K562 (cell line): Measurements from ENCODE around the gene TMEM273. TPM values are rescaled to one million over a fixed set of nuclear protein-coding genes. Genes with fewer than 3 reads are reported as not detected.

Experiments used
- ATAC-seq: fragments of 200-7000 bp; cut with Tn5 transposase; 3 replicates; pipeline ENCODE4 v1.9.1; 2020; ENCODE audit warnings: moderate library complexity
- BruUV-seq: library from RNA; stranded (reverse); fragments of 400-500 nt; replicated peaks from 2 replicates; lab custom pipeline; 2021; lab: Mats Ljungman, UMichigan
- CTCF ChIA-PET: fragments of 300-600 bp; formaldehyde crosslinking; extraction: SDS; loops from one replicate; lab custom pipeline; 2021; ENCODE audit warnings: low intra/inter-chr PET ratio; lab: Yijun Ruan, JAX
- POLR2A ChIA-PET: fragments of 300-600, 350-650 bp; sonication (Branson Sonifier 250); formaldehyde crosslinking; extraction: SDS; loops from one replicate; lab custom pipeline; 2021; ENCODE audit warnings: antibody characterized with exemption, inconsistent platforms; lab: Yijun Ruan, JAX
- DNase-seq, 4 experiments: peaks; one replicate each; pipeline versions ENCODE4 v3.0.0 to v3.0.0-alpha.2; 2011 to 2018; ENCODE audit warnings: low spot score in 3 of 4, mixed read lengths in 3 of 4; ENCODE audit errors: extremely low read depth in 1 of 4
- FAIRE-seq: peaks from 2 replicates; lab custom pipeline; 2011; peaks lifted over from hg19 to GRCh38; lab: Jason Lieb, UNC
- H2AFZ ChIP-seq: 2 replicates; pipeline ENCODE4 v1.6.0; 2011; ENCODE audit warnings: low read depth, low read length, control low read depth, inconsistent platforms
- H3K27ac ChIP-seq: fragments of 200-600 bp; 3 replicates; pipeline ENCODE4 v1.8.0; 2011; ENCODE audit warnings: low read depth, mild to moderate bottlenecking, control low read depth, inconsistent platforms, low read length, moderate library complexity, mixed read lengths; ENCODE audit errors: extremely low read depth
- H3K27me3 ChIP-seq, 2 experiments: fragments of 300-600 bp in 1 of 2; 2 replicates in 1 of 2; 3 replicates in 1 of 2; pipeline versions ENCODE4 v1.6.0 to v1.8.0; 2011; ENCODE audit warnings: inconsistent platforms in 2 of 2, low read length in 2 of 2, mild to moderate bottlenecking in 1 of 2, mixed read lengths in 1 of 2, moderate library complexity in 1 of 2; ENCODE audit not compliant: control insufficient read depth in 2 of 2, insufficient read depth in 2 of 2
- H3K36me3 ChIP-seq: fragments of 300-600 bp; 3 replicates; pipeline ENCODE4 v1.8.0; 2011; ENCODE audit warnings: mild to moderate bottlenecking, low read length, inconsistent platforms; ENCODE audit not compliant: control insufficient read depth, insufficient read depth
- H3K4me1 ChIP-seq, 2 experiments: fragments of 200-600 bp in 1 of 2; replicated peaks in 1 of 2; 2 replicates in 1 of 2; 3 replicates in 1 of 2; pipeline versions ENCODE4 v1.5.1 to v1.8.0; 2011; ENCODE audit warnings: inconsistent platforms in 2 of 2, low read length in 2 of 2, mild to moderate bottlenecking in 1 of 2, mixed read lengths in 1 of 2, moderate library complexity in 1 of 2; ENCODE audit not compliant: control insufficient read depth in 2 of 2, insufficient read depth in 2 of 2
- H3K4me2 ChIP-seq: 2 replicates; pipeline ENCODE4 v1.6.1; 2011; ENCODE audit warnings: low read length, control low read depth, inconsistent platforms, mixed read lengths; ENCODE audit not compliant: insufficient read depth
- H3K4me3 ChIP-seq: fragments of 200-600 bp; sonication (generic), shearing (Covaris generic); 2 replicates; pipeline ENCODE4 v1.5.1; 2016; ENCODE audit warnings: control low read depth, inconsistent platforms
- H3K79me2 ChIP-seq: fragments of 200-600 bp; 3 replicates; pipeline ENCODE4 v1.8.0; 2011; ENCODE audit warnings: low read length, inconsistent platforms; ENCODE audit not compliant: control insufficient read depth, insufficient read depth
- H3K9ac ChIP-seq, 2 experiments: 2 replicates each; pipeline versions ENCODE4 v1.6.0 to v1.6.1; 2011; ENCODE audit warnings: low read depth in 2 of 2, low read length in 2 of 2, control low read depth in 1 of 2, inconsistent platforms in 1 of 2, mild to moderate bottlenecking in 1 of 2, mixed read lengths in 1 of 2; ENCODE audit not compliant: insufficient read depth in 1 of 2
- H3K9me1 ChIP-seq: one replicate; pipeline ENCODE4 v1.6.0; 2011; ENCODE audit warnings: inconsistent platforms, mild to moderate bottlenecking, low read length, moderate library complexity; ENCODE audit not compliant: control insufficient read depth, insufficient read depth
- H3K9me3 ChIP-seq: replicated peaks from 2 replicates; pipeline ENCODE4 v1.5.1; 2011; ENCODE audit warnings: low read depth, low read length, inconsistent platforms; ENCODE audit not compliant: control insufficient read depth, insufficient read depth
- H4K20me1 ChIP-seq: replicated peaks from 2 replicates; pipeline ENCODE4 v1.6.1; 2011; ENCODE audit warnings: low read length, inconsistent platforms, mixed read lengths; ENCODE audit not compliant: control insufficient read depth, insufficient read depth
- BCOR ChIP-seq: fragments of 450-650 bp; IDR thresholded peaks from 2 replicates; pipeline ENCODE4 v1.6.1; 2016
- ELF4 ChIP-seq: fragments of 450-650 bp; formaldehyde crosslinking; IDR thresholded peaks from 2 replicates; pipeline ENCODE4 v1.4.0; 2022; ENCODE audit warnings: missing genetic modification characterization
- FOXK1 ChIP-seq: sonication (generic); formaldehyde crosslinking; IDR thresholded peaks from 2 replicates; pipeline ENCODE4 v1.8.0; 2022; ENCODE audit warnings: missing genetic modification reagents, mild to moderate bottlenecking, borderline replicate concordance
- GTF2A2 ChIP-seq: IDR thresholded peaks from 2 replicates; pipeline ENCODE4 v1.6.1; 2016; ENCODE audit warnings: mild to moderate bottlenecking, missing genetic modification characterization, missing compliant biosample characterization
- L3MBTL2 ChIP-seq: fragments of 450-650 bp; IDR thresholded peaks from 2 replicates; pipeline ENCODE4 v1.6.1; 2016; ENCODE audit warnings: mild to moderate bottlenecking, moderate library complexity
- MAFF ChIP-seq: IDR thresholded peaks from 2 replicates; pipeline ENCODE4 v1.6.1; 2012; ENCODE audit warnings: low read length, improper control_type of control experiment
- MLLT1 ChIP-seq, 2 experiments: fragments of 450-650 bp; IDR thresholded peaks; 2 replicates each; pipeline ENCODE4 v1.6.1; 2016
- NFXL1 ChIP-seq: fragments of 450-650 bp; formaldehyde crosslinking; IDR thresholded peaks from 2 replicates; pipeline ENCODE4 v1.4.0; 2021; ENCODE audit warnings: mild to moderate bottlenecking
- PHF20 ChIP-seq: fragments of 450-650 bp; IDR thresholded peaks from 2 replicates; pipeline ENCODE4 v1.6.1; 2018; ENCODE audit not compliant: partially characterized antibody
- PRMT5 ChIP-seq: sonication (generic); formaldehyde crosslinking; IDR thresholded peaks from 2 replicates; pipeline ENCODE4 v1.5.0; 2020; ENCODE audit warnings: missing genetic modification reagents
- RBM17 ChIP-seq: fragments of 200-400 bp; formaldehyde crosslinking; IDR thresholded peaks from 2 replicates; pipeline ENCODE4 v1.6.1; 2017; ENCODE audit warnings: low read depth, mild to moderate bottlenecking, low read length, borderline replicate concordance
- RCOR1 ChIP-seq, 2 experiments: IDR thresholded peaks; 2 replicates each; pipeline ENCODE4 v1.6.1; 2012; ENCODE audit warnings: low read depth in 2 of 2, low read length in 2 of 2, borderline replicate concordance in 1 of 2, improper control_type of control experiment in 1 of 2
- ZFX ChIP-seq: sonication (generic); formaldehyde crosslinking; IDR thresholded peaks from 2 replicates; pipeline ENCODE4 v1.8.0; 2022; ENCODE audit warnings: mild to moderate bottlenecking, missing genetic modification reagents, moderate library complexity
- ZNF512 ChIP-seq: IDR thresholded peaks from 2 replicates; pipeline ENCODE4 v1.6.1; 2016; ENCODE audit warnings: missing genetic modification characterization, missing compliant biosample characterization
- WGBS: fragments of 100-300 bp; shearing (Covaris generic); methylation state at CpG from one replicate; pipeline ENCODE4 v1.1.6; 2016; ENCODE audit warnings: low coverage, mixed read lengths; ENCODE audit not compliant: insufficient coverage; ENCODE audit errors: missing lambda C conversion rate; 5-methylcytosine and 5-hydroxymethylcytosine counted together
- in situ Hi-C: fragments of 300-500 bp; cut with MboI; formaldehyde crosslinking; loops from 4 replicates; pipeline ENCODE4 v1.15.0; 2018; ENCODE audit warnings: inconsistent platforms, mixed read lengths
- intact Hi-C: fragments of 100-400 bp; cut with micrococcal nuclease; formaldehyde crosslinking; loops from 2 replicates; pipeline ENCODE4 v1.14.2; 2022
- polyA plus RNA-seq, 8 experiments: library from polyadenylated mRNA; depleted of rRNA in 4 of 8; stranded (reverse) in 5 of 8; unstranded in 3 of 8; fragments of >200 nt; fragmentation: Nextera tagmentation in 2 of 8; fragmentation: Illumina TruSeq in 1 of 8; extraction: Ambion mirVana in 2 of 8; extraction: Trizol in 1 of 8; gene quantifications; 2 replicates each; pipeline versions ENCODE4 v1.2.1 to v1.2.3, GENCODE V29; 2011 to 2014; ENCODE audit warnings: inconsistent platforms in 1 of 8, missing spikeins in 1 of 8
- total RNA-seq, 7 experiments: library from RNA; depleted of rRNA in 6 of 7; stranded (reverse); fragments of >200 nt in 6 of 7; fragmentation: Illumina TruSeq in 2 of 7; extraction: Trizol in 2 of 7; gene quantifications; 2 replicates each; pipeline versions ENCODE4 v1.2.1 to v1.2.3, GENCODE V29; 2011 to 2021; ENCODE audit warnings: low replicate concordance in 1 of 7
- TF ChIP-seq, protein P1 (sequence below): fragments of 150-350 bp; IDR thresholded peaks from 2 replicates; pipeline ENCODE4 v1.6.1; 2014; ENCODE audit warnings: low read depth, mild to moderate bottlenecking, low read length, borderline replicate concordance
- TF ChIP-seq, protein P2 (sequence below): fragments of 250-450 bp; sonication (Bioruptor Pico); IDR thresholded peaks from 2 replicates; pipeline ENCODE4 v1.4.0; 2020; ENCODE audit warnings: mild to moderate bottlenecking

TMEM273 gene
- total and polyA plus RNA-seq, 9 of the 15 experiments (the other 6 are each of a cell fraction or from before 2014, with no cell fraction given): 39.2 to 131 (median 95.6) TPM

DNA sequence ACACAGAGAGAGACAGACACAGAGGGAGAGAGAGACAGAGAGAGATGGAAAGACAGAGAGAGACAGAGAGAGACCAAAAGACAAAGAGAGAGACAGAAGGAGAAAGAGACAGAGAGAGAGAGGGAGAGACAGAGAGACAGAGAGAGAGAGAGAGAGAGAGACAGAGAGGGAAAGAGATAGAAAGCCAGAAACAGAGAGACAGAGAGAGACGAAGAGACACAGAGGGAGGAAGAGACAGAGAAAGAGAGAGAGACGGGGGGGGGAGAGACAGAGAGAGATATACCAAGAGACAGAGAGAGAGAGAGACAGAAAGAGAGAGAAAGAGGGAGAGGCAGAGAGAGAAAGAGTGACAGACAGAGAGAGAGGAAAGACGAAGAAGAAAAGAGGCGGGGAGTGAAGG lies 83.1 kb downstream of the TMEM273 start:
- no TSS peak for BruUV-seq
- H3K79me2 ChIP-seq: no peaks in the 10 kb centered on the region
- ATAC-seq (no peak), DNase-seq (no peak), FAIRE-seq (no peak)
- H3K9me3 ChIP-seq: no peaks in the 10 kb centered on the region
- intact Hi-C loops: no loop called here
- H3K9me1 ChIP-seq: no peaks in the 10 kb centered on the region
- no peak overlapping the region for H3K4me2 ChIP-seq
- H3K27ac ChIP-seq: no peak overlapping the region
- no peak overlapping the region for H2AFZ ChIP-seq
- POLR2A ChIA-PET: interaction anchor here (0.6 to 1.0 kb wide), 3 partner anchors 8 to 255 kb away, joined by 3 to 4 read pairs (median 3); no protein-coding TSS in a partner anchor
- H3K4me1 ChIP-seq: peaks cover 3 to 20% of the 10 kb centered on the region in 2 experiments; a peak in 3 of 5 replicates
- no peaks in the 10 kb centered on the region for H4K20me1 ChIP-seq
- in situ Hi-C loops: no loop called here
- no peak overlapping the region for H3K9ac ChIP-seq
- H3K36me3 ChIP-seq: peaks cover 5% of the 10 kb centered on the region; the same call in 2 of the 3 replicates
- no peaks in the 10 kb centered on the region for H3K27me3 ChIP-seq
- whole genome bisulfite sequencing: 30% methylated on average over 3 of the region's 4 CpGs
- CTCF ChIA-PET: no interaction called here
- no peak overlapping the region for H3K4me3 ChIP-seq
- no peak for TF ChIP-seq GTF2A2 (tag)
- TF ChIP-seq RCOR1 (IDR thresholded peaks at IDR 0.05; ENCODE audit: borderline replicate concordance in 1 of 2, low read depth in 2 of 2, low read length in 2 of 2): no peak
- 0 out of 2 replicates have a peak, but pooled peaks have one; percentile 22 for TF ChIP-seq BCOR
- TF ChIP-seq, protein P1, sequence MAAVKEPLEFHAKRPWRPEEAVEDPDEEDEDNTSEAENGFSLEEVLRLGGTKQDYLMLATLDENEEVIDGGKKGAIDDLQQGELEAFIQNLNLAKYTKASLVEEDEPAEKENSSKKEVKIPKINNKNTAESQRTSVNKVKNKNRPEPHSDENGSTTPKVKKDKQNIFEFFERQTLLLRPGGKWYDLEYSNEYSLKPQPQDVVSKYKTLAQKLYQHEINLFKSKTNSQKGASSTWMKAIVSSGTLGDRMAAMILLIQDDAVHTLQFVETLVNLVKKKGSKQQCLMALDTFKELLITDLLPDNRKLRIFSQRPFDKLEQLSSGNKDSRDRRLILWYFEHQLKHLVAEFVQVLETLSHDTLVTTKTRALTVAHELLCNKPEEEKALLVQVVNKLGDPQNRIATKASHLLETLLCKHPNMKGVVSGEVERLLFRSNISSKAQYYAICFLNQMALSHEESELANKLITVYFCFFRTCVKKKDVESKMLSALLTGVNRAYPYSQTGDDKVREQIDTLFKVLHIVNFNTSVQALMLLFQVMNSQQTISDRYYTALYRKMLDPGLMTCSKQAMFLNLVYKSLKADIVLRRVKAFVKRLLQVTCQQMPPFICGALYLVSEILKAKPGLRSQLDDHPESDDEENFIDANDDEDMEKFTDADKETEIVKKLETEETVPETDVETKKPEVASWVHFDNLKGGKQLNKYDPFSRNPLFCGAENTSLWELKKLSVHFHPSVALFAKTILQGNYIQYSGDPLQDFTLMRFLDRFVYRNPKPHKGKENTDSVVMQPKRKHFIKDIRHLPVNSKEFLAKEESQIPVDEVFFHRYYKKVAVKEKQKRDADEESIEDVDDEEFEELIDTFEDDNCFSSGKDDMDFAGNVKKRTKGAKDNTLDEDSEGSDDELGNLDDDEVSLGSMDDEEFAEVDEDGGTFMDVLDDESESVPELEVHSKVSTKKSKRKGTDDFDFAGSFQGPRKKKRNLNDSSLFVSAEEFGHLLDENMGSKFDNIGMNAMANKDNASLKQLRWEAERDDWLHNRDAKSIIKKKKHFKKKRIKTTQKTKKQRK: no peak
- no peak for TF ChIP-seq RBM17
- peak; percentile 2 for TF ChIP-seq PHF20
- TF ChIP-seq PRMT5 (CRISPR knock-in tag): no peak
- TF ChIP-seq ZNF512 (tag): peak; percentile 68
- TF ChIP-seq, protein P2, sequence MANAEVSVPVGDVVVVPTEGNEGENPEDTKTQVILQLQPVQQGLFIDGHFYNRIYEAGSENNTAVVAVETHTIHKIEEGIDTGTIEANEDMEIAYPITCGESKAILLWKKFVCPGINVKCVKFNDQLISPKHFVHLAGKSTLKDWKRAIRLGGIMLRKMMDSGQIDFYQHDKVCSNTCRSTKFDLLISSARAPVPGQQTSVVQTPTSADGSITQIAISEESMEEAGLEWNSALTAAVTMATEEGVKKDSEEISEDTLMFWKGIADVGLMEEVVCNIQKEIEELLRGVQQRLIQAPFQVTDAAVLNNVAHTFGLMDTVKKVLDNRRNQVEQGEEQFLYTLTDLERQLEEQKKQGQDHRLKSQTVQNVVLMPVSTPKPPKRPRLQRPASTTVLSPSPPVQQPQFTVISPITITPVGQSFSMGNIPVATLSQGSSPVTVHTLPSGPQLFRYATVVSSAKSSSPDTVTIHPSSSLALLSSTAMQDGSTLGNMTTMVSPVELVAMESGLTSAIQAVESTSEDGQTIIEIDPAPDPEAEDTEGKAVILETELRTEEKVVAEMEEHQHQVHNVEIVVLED (CRISPR knock-in tag): no peak
- TF ChIP-seq FOXK1 (CRISPR knock-in tag): no peak
- no peak for TF ChIP-seq ZFX (CRISPR knock-in tag)
- no peak for TF ChIP-seq NFXL1
- TF ChIP-seq MLLT1 (IDR thresholded peaks at IDR 0.05): 0 out of 4 replicates have a peak, but pooled peaks of 1 of the 2 experiments have one; percentile 38
- TF ChIP-seq L3MBTL2: no peak
- no peak for TF ChIP-seq MAFF
- 0 out of 2 replicates have a peak, but pooled peaks have one; percentile 35 for TF ChIP-seq ELF4 (CRISPR knock-in tag)
